Ishikawa (cell line): ENCODE data around the gene ZRANB3.

Experiments used
- CEBPB ChIP-seq: IDR thresholded peaks from 2 replicates; pipeline ENCODE4 v1.6.1; 2012
- CREB1 ChIP-seq: IDR thresholded peaks from 2 replicates; pipeline ENCODE4 v1.6.1; 2012; ENCODE audit warnings: low read depth
- EGR1 ChIP-seq: IDR thresholded peaks from 2 replicates; pipeline ENCODE4 v1.6.1; 2012
- EP300 ChIP-seq: IDR thresholded peaks from 2 replicates; pipeline ENCODE4 v1.6.1; 2012; ENCODE audit warnings: borderline replicate concordance
- FOXM1 ChIP-seq: IDR thresholded peaks from 2 replicates; pipeline ENCODE4 v1.6.1; 2012; ENCODE audit warnings: low read depth, borderline replicate concordance
- MAX ChIP-seq: IDR thresholded peaks from 2 replicates; pipeline ENCODE4 v1.6.1; 2012
- NFIC ChIP-seq: IDR thresholded peaks from 2 replicates; pipeline ENCODE4 v1.6.1; 2012
- RAD21 ChIP-seq: IDR thresholded peaks from 2 replicates; pipeline ENCODE4 v1.6.1; 2012; ENCODE audit warnings: low read depth
- REST ChIP-seq: IDR thresholded peaks from 2 replicates; pipeline ENCODE4 v1.6.1; 2012; ENCODE audit warnings: low read depth, mild to moderate bottlenecking

- TF ChIP-seq EGR1 (no peak), RAD21 (no peak), CEBPB (no peak), NFIC (no peak), MAX (no peak), FOXM1 (no peak), EP300 (no peak), REST (no peak), CREB1 (no peak)
Measured at GRCh38 chr2:135182601-135183000, 348.4 kb downstream of the ZRANB3 start.
